ENCODE measurements around the gene ACAP3. TPM values are rescaled to one million over a fixed set of nuclear protein-coding genes. Genes with fewer than 3 reads are reported as not detected.
A peak's percentile ranks its signal among the peaks of the same experiment; 100 is the strongest.

Gene ACAP3
- total and polyA plus RNA-seq, 2 donors (not counting 3 experiments of a cell fraction or from before 2014, with no cell fraction given) = 27.8 to 39.0 TPM

- FAIRE-seq (no peak), DNase-seq (ENCODE audit: low read depth, low spot score) (no peak)
- dilution Hi-C loops (cut with MboI; ENCODE audit: extremely low pct_ligation_motif_present, low sequenced_read_pairs) = no loop called here
- Histone ChIP-seq H3K4me2 (ENCODE audit: insufficient read depth, low read length) (no peak overlapping the region), H3K9ac (replicated peaks; ENCODE audit: extremely low read depth, insufficient read depth, low read length) (no peak overlapping the region), H3K36me3 (ENCODE audit: control insufficient read depth in 2 of 2, extremely low read depth in 1 of 2, insufficient read depth in 2 of 2, low read length in 2 of 2) (no peaks in the 10 kb centered on the region), H2AFZ (ENCODE audit: low read depth, low read length) (no peak overlapping the region), H3K4me3 (replicated peaks in 1 of 3; ENCODE audit: insufficient read depth in 1 of 3, low read depth in 1 of 3, low read length in 3 of 3) (no peak overlapping the region), H3K79me2 (ENCODE audit: control insufficient read depth, insufficient read depth, low read length) (no peaks in the 10 kb centered on the region), H3K4me1 (ENCODE audit: control insufficient read depth, extremely low read depth, insufficient read depth, low read length) (no peaks in the 10 kb centered on the region), H4K20me1 (replicated peaks; ENCODE audit: control insufficient read depth, extremely low read depth, insufficient read depth, low read length) (no peaks in the 10 kb centered on the region), H3K27me3 (ENCODE audit: control insufficient read depth in 2 of 2, insufficient read depth in 2 of 2, low read length in 2 of 2) (peaks cover 11 to 23% of the 10 kb centered on the region in 2 experiments), H3K27ac (ENCODE audit: insufficient read depth, low read depth, low read length) (no peak overlapping the region), H3K9me3 (replicated peaks; ENCODE audit: control insufficient read depth, insufficient read depth, low read length) (no peaks in the 10 kb centered on the region), H3K9me1 (replicated peaks; ENCODE audit: control insufficient read depth, extremely low read depth, insufficient read depth, low read length) (no peaks in the 10 kb centered on the region)
- TF ChIP-seq EZH2 (IDR thresholded peaks at IDR 0.05; ENCODE audit: borderline replicate concordance, low read depth, low read length, severe bottlenecking) = peak; percentile 94
- TF ChIP-seq GATA2 (IDR thresholded peaks at IDR 0.05; ENCODE audit: insufficient read depth, insufficient read length, low read depth, low read length) = no peak
- intact Hi-C loops (cut with micrococcal nuclease) = no loop called here
- CTCF ChIA-PET = interaction anchor here (0.7 to 1.2 kb wide), 3 partner anchors 17 to 21 kb away, joined by 3 to 9 read pairs (median 3); partner anchors contain the start of gene AURKAIP1
- no TSS peak for BruUV-seq (replicated peaks)
- POLR2A ChIA-PET = interaction anchor here (0.7 kb wide), 1 partner anchor 11 kb away, joined by 3 read pairs; no protein-coding TSS in a partner anchor
These were observed 46.8 kb upstream of the ACAP3 start for GRCh38 chr1:1354271-1355247.

GRCh38 chr1:1353389-1354151, 45.8 kb upstream of the ACAP3 start:
- CTCF ChIA-PET = interaction anchor here (1.1 kb wide), 1 partner anchor 18 kb away, joined by 3 read pairs; no protein-coding TSS in a partner anchor
- H3K79me2 ChIP-seq (ENCODE audit: control insufficient read depth, insufficient read depth, low read length) = peaks cover 3% of the 10 kb centered on the region

More at GRCh38 chr1:1353389-1354151, 45.8 kb upstream of the ACAP3 start:
- POLR2A ChIA-PET = no interaction called here
- Histone ChIP-seq H3K9ac (replicated peaks; ENCODE audit: extremely low read depth, insufficient read depth, low read length) (no peak overlapping the region), H4K20me1 (replicated peaks; ENCODE audit: control insufficient read depth, extremely low read depth, insufficient read depth, low read length) (no peaks in the 10 kb centered on the region), H3K27me3 (ENCODE audit: control insufficient read depth in 2 of 2, insufficient read depth in 2 of 2, low read length in 2 of 2) (peaks cover 11 to 23% of the 10 kb centered on the region in 2 experiments), H3K4me1 (ENCODE audit: control insufficient read depth, extremely low read depth, insufficient read depth, low read length) (no peaks in the 10 kb centered on the region), H3K36me3 (ENCODE audit: control insufficient read depth in 2 of 2, extremely low read depth in 1 of 2, insufficient read depth in 2 of 2, low read length in 2 of 2) (no peaks in the 10 kb centered on the region), H3K27ac (ENCODE audit: insufficient read depth, low read depth, low read length) (no peak overlapping the region), H3K9me3 (replicated peaks; ENCODE audit: control insufficient read depth, insufficient read depth, low read length) (no peaks in the 10 kb centered on the region), H3K4me3 (replicated peaks in 1 of 3; ENCODE audit: insufficient read depth in 1 of 3, low read depth in 1 of 3, low read length in 3 of 3) (no peak overlapping the region), H3K4me2 (ENCODE audit: insufficient read depth, low read length) (no peak overlapping the region), H3K9me1 (replicated peaks; ENCODE audit: control insufficient read depth, extremely low read depth, insufficient read depth, low read length) (no peaks in the 10 kb centered on the region), H2AFZ (ENCODE audit: low read depth, low read length) (no peak overlapping the region)
- DNase-seq (ENCODE audit: low read depth, low spot score) (no peak), FAIRE-seq (no peak)
- TF ChIP-seq, protein P1, sequence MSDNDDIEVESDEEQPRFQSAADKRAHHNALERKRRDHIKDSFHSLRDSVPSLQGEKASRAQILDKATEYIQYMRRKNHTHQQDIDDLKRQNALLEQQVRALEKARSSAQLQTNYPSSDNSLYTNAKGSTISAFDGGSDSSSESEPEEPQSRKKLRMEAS (IDR thresholded peaks at IDR 0.05; ENCODE audit: insufficient read depth, insufficient read length) = no peak
- intact Hi-C loops (cut with micrococcal nuclease) (no loop called here), dilution Hi-C loops (cut with MboI; ENCODE audit: extremely low pct_ligation_motif_present, low sequenced_read_pairs) (no loop called here)
- BruUV-seq (replicated peaks) = no TSS peak

Data from endothelial cell of umbilical vein (primary cell).